HG03460 (cell line): ENCODE results near the gene NUP205.
A peak's percentile ranks its signal among the peaks of the same experiment; 100 is the strongest.
"Not testable (repeated sequence)": the region's sequence is repeated elsewhere in the genome, so short reads cannot be mapped to it uniquely, and the experiment has no call there.

Experiments
- ATAC-seq: cut with Tn5 transposase; IDR thresholded peaks from one replicate; pipeline ENCODE4 v1.9.1; 2021; ENCODE audit not compliant: unreplicated experiment

NUP205 gene

GRCh38 chr7:135617781-135618180, 60.1 kb downstream of the NUP205 start:
- no peak for ATAC-seq

GRCh38 chr7:135618510-135618909, 60.8 kb downstream of the NUP205 start:
- ATAC-seq = no peak

- ATAC-seq = no peak
Observed at GRCh38 chr7:135620447-135620846, 62.7 kb downstream of the NUP205 start.

DNA sequence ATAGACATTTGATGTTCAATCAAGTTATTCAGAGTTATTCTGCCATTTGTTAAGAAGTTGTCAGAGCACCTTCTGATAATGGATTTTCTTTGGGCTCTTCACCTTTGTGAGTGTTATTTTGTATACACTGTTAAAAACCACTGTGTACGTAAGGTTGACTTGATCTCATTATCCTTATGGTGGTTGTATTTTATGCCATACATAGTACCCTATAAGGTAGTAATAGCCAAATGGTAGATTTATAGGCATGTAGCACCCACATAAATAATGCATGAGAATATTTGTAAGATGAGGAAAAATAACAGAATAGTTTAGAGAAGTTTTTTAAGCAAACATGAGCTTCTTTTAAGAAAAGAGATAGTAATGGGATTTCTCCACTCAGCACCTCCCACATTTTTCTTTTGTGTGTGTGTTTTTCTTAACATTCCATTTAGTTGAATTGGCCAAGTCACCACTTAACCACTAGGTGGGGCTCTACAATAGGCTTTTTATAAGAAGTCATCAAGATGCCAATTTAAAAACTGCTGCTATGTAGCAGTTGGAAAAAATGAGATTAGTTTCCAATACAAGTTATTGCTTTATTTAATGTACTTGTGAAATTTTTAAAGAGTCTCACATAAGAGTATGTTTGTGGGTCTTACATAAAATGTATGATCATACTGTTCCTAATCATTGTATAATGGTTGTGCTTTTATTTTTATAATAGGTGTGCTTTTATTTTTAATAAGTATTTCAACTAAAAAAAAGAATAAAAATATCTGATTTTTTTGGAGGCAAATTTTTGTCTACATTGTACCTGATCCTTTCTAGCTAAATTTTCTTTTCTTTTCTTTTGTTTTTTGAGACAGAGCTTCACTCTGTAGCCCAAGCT, 63.5 kb downstream of the NUP205 start:
- no peak for ATAC-seq

- no peak for ATAC-seq
Observed at GRCh38 chr7:135634191-135634878, 76.6 kb downstream of the NUP205 start.

- not testable (repeated sequence) for ATAC-seq
Observed at GRCh38 chr7:135639690-135640089, 82.0 kb downstream of the NUP205 start.

DNA sequence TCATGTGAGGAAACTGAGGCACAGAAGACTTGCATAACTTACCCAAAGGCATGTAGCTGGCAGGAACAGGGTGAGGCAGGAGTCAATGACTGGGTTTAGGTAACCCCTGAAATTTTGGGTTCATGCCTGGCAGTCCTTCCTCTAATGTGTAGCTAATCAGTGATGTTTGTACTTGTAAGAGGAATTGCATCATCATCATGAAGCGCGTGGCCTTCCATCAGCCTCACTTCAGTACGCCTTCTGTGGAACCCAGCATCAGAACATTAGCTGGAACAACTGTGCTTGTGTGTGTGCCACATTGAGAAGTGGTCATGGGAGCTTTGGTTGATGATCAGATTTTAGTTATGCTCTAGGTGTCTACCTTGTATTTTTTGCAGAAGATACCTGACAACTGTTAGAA, 86.4 kb downstream of the NUP205 start:
- no peak for ATAC-seq

DNA sequence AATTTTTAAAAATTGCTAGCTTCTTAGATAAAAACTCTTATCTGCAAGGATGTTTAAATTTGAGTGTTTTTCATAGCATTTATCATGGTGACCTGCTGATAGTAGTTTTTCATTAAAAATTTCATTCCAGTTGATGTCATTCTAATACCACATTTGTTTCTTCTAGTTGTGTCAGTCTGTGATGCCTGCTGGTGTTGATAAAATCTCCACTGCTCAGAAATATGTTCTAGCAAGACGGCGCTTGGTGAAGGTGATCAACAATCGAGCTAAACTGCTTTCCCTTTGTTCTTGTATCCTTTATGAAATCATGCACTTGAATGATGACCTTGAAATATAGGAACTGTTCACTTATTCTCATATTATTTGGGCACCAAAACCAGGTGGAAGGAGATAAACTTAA, 87.0 kb downstream of the NUP205 start:
- no peak for ATAC-seq

GRCh38 chr7:135645296-135645904, 87.7 kb downstream of the NUP205 start:
- no peak for ATAC-seq

- ATAC-seq = no peak
Observed at GRCh38 chr7:135647755-135648154, 90.0 kb downstream of the NUP205 start.

DNA sequence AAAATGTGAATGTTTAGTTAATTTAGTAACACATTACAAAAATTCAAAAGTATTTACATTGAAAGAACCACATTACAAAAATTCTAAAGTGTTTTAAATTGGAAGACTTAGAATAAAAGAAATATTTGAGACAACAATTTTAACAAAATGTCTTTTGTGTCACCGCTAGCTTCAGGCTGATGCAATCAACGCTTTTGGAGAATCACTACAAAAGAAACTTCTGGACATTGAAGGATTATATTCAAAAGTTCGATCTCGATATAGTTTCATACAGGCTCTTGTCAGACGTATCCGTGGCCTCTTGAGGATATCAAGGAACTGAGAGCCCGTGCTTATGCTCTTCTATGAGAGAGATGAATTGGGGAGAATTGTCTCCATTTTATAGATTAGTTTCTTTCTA, 90.5 kb downstream of the NUP205 start:
- no peak for ATAC-seq

- no peak for ATAC-seq
Observed at GRCh38 chr7:135650831-135651573, 93.3 kb downstream of the NUP205 start.

GRCh38 chr7:135653340-135654080, 95.8 kb downstream of the NUP205 start:
- no peak for ATAC-seq

- no peak for ATAC-seq
Observed at GRCh38 chr7:135658564-135658963, 100.8 kb downstream of the NUP205 start.

DNA sequence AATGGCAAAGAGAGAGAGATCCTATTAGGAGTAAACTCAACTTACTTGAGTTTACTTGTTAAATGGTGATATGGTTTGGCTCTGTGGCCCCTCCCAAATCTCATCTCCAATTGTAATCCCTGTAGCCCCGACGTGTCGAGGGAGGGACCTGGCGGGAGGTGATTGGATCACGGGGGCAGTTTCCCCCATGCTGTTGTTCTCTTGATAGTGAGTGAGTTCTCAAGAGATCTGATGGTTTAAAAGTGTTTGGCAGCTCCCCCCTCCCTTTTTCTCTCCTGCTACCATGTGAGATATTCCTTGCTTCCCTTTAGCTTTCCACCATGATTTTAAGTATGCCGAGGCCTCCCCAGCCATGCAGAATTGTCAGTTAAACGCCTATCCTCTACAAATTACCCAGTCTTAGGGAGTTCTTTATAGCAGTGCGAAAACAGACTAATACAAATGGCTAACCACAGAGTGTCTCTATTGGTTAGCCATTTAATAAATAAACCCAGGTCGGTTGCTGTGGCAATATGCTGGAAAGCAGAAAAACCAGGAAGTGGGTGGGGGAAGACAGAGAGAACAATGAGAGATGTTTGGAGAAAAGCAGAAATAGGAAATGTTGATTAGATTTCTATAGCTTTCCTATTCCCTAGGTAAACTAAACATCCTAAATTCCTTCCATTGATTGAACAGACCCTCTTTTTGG, 101.6 kb downstream of the NUP205 start:
- ATAC-seq = no peak

GRCh38 chr7:135661311-135662122, 103.8 kb downstream of the NUP205 start:
- ATAC-seq = peak; percentile 3

DNA sequence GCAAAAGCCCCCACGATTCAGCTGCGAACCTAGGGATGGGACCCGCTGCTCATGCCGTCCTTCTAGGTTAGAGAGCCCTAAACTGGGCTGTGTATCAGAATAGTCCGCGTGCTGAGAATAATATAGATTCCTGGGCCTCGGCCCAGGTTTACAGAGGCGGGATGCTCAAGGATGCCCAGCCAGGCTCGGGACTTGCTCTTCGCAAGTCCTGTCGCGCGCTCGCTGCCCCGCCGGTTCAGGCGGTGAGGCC, 104.3 kb downstream of the NUP205 start:
- ATAC-seq = no peak

GRCh38 chr7:135662373-135663114, 104.8 kb downstream of the NUP205 start, which contains the start of gene STMP1:
Gene STMP1, plus strand, starts transcription at chr7:135662514.
- ATAC-seq = peak; percentile 95
